ENCODE results near the gene RALBP1.
"Not testable (repeated sequence)": the region's sequence is repeated elsewhere in the genome, so short reads cannot be mapped to it uniquely, and the experiment has no call there.

RALBP1 gene

DNA sequence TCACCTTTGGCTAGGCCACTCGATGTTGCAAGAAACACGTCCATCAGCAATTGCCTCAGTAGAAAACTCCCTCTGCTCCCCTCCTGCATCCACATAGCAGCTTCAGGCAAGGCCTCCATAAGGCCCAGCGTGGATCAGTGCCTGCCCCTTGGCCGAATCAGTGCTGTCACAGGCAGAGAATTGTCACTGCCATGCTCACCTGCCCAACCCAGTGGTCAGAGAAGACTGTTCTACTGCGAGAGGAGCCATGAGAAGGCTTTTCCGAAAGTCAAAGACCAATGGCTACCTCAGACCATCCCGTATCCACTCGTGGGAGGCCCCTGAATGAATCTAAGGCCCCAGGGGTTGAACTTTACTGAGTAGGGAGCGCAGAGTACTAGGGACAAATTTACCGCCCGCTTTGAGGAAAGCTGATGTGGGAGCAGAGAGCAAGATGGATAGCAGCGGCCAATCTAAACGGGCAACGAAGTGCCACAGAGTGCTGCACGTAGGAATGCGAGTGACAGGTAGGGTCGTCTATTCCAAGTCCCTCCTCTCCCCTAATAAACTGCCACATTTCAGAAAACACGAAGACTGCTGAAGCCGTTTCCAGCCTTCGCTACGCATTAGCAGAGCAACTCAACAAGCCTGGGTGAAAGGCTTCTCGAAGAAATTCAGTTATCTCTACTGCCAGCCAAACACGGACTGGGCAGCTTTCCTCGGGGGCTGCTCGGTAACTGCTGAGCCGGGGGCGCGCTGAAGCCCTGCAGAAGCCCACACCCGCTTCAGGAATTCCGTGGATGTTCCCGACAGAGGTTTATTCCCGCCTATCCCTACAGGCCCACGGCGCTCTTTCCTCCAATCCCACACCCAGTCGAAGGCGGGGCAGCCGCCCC is 968 bp upstream of the RALBP1 start:
- H3K4me3 ChIP-seq (ENCODE audit: low read depth, low read length), result peak overlapping the region; percentile 88
- in situ Hi-C loops (cut with HindIII; ENCODE audit: low sequenced_read_pairs), result no loop called here
- no peak for DNase-seq (ENCODE audit: low read depth)
- TF ChIP-seq, protein P1, sequence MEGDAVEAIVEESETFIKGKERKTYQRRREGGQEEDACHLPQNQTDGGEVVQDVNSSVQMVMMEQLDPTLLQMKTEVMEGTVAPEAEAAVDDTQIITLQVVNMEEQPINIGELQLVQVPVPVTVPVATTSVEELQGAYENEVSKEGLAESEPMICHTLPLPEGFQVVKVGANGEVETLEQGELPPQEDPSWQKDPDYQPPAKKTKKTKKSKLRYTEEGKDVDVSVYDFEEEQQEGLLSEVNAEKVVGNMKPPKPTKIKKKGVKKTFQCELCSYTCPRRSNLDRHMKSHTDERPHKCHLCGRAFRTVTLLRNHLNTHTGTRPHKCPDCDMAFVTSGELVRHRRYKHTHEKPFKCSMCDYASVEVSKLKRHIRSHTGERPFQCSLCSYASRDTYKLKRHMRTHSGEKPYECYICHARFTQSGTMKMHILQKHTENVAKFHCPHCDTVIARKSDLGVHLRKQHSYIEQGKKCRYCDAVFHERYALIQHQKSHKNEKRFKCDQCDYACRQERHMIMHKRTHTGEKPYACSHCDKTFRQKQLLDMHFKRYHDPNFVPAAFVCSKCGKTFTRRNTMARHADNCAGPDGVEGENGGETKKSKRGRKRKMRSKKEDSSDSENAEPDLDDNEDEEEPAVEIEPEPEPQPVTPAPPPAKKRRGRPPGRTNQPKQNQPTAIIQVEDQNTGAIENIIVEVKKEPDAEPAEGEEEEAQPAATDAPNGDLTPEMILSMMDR (IDR thresholded peaks at IDR 0.05; ENCODE audit: low read depth, low read length, missing control alignments), result no peak

DNA sequence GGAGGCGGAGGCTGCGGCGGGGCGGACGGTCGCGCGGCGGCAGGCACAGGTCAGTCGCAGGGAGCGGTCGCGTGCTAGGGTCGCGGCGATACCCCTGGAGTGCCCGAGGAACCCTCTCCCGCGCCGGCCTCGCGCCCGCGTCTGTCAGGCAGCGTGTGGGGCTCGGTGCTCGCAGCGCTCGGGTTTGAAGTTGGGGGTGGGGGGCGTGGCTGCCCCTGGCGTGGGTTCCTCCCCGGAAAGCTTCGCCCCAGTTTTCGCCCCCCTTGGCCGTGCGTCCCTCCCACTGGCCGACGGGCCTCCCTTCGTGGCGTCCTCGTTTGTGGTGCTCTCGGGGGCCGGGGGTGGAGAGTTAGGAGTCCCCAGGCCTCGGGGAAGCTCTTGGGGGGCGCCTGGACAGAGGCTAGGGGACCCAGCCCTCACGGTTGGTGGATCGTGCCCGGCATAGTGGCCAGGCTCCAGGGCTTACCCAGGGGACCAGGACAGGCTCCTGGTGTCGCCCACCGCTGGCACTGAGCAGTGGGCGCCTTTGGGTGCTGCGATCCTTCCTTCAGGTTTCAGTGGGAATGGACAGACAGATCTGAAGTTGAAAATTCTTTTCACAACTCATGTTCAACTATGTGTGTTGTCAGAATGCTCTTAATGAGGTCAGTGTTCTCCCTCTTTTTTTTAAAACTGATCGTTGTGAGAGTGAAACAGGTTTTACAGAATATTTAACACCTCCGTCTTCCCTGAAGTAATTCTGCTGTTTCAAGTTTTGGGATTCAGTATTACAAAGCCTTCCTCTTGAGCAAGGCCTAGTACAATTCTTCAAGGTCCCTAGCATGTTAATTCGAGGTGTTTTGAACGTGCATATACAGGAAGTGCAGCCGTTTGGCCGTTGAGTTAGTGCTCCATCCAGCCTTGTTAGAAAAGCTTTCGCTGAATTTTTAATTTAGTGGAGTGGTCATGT is 604 bp downstream of the RALBP1 start:
- no peak for DNase-seq (ENCODE audit: low read depth)
- in situ Hi-C loops (cut with HindIII; ENCODE audit: low sequenced_read_pairs), result loop anchor here (5.0 kb wide), 1 partner anchor 84 kb away; no protein-coding TSS in a partner anchor
- H3K4me3 ChIP-seq (ENCODE audit: low read depth, low read length), result peak overlapping the region; percentile 88
- TF ChIP-seq, protein P1 (IDR thresholded peaks at IDR 0.05; ENCODE audit: low read depth, low read length, missing control alignments), result no peak

DNA sequence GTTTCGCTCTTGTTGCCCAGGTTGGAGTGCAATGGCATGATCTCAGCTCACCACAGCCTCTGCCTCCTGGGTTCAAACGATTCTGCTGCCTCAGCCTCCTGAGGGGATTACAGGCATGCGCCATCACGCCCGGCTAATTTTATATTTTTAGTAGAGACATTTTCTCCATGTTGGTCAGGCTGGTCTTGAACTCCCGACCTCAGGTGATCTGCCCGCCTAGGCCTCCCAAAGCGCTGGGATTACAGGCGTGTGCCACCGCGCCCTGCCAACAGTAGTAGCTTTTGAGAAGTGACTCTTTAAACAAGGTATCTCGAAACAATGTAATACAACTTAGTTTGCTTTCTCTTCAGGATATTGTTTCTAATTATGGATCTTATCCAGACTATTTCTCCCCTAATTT is 1.6 kb downstream of the RALBP1 start:
- not testable (repeated sequence) for DNase-seq (ENCODE audit: low read depth)
- in situ Hi-C loops (cut with HindIII; ENCODE audit: low sequenced_read_pairs), result loop anchor here (5.0 kb wide), 1 partner anchor 85 kb away; no protein-coding TSS in a partner anchor
- H3K4me3 ChIP-seq (ENCODE audit: low read depth, low read length), result peak overlapping the region; percentile 88

DNA sequence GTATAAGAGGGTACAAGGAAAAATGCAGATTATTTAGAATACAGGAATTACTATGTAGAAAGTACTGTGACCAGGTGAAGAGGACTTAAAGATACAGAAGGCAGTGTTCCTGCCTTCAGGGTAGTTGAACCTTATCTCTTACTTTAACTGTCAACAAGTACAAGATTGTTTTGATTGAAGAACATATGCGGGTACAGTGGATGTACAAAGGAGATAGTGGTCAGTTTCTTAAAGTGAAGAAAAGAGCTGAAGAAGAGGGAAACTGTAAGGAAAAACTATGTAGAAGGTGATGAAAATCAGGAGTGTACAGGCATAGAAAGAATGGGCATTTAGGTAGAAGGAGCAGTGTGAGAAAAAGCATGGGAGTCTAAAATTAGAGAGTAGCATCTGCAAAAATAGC is 2.2 kb downstream of the RALBP1 start:
- no peak for DNase-seq (ENCODE audit: low read depth)
- TF ChIP-seq, protein P1 (IDR thresholded peaks at IDR 0.05; ENCODE audit: low read depth, low read length, missing control alignments), result no peak
- H3K4me3 ChIP-seq (ENCODE audit: low read depth, low read length), result no peak overlapping the region
- in situ Hi-C loops (cut with HindIII; ENCODE audit: low sequenced_read_pairs), result loop anchor here (5.0 kb wide), 1 partner anchor 85 kb away; no protein-coding TSS in a partner anchor

DNA sequence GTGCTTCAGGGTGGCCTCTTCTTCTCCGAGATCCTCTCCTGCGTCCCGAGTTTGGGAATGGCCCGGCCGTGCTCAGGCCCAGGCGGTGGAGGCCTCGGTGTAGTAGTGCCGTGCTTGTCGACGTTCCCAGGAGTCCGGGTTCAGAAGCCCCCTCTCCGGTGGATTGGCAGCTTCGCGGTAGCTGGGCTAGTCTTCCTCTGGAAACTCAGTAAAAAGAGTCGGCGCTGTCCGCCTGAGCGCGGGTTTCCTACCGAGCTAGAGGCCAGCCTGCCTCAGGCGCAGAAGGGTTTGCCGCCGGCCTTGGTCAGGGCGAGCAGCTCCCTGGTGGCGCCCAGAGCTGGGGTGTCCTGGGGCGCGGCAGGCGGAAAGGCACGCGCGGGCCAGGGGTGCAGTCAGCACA is 3.2 kb downstream of the RALBP1 start:
- TF ChIP-seq, protein P1 (IDR thresholded peaks at IDR 0.05; ENCODE audit: low read depth, low read length, missing control alignments), result no peak

DNA sequence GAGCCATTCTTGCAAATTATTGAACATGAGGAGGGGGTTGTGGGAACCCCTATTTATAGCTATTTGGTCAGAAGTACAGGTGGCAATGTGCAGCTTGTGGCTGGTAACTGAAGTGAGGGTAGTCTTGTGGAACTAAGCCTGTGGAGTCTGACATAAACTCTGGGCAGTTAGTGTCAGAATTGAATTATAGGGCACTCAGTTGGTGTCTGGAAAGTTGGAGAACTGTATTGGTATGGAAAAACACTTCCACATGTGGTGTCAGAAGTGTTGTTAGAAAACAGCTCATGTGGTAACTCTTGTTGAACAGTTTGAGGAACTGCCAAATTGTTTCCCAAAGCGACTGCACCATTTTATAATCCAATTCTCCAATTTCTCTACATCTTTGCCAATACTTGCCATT is 7.5 kb downstream of the RALBP1 start:
- no peak overlapping the region for H3K4me3 ChIP-seq (ENCODE audit: low read depth, low read length)
- no peak for DNase-seq (ENCODE audit: low read depth)
- in situ Hi-C loops (cut with HindIII; ENCODE audit: low sequenced_read_pairs), result no loop called here
- TF ChIP-seq, protein P1 (IDR thresholded peaks at IDR 0.05; ENCODE audit: low read depth, low read length, missing control alignments), result no peak

More for the DNA sequence above, 3.2 kb downstream of the RALBP1 start:
- in situ Hi-C loops (cut with HindIII; ENCODE audit: low sequenced_read_pairs), result loop anchor here (5.0 kb wide), 1 partner anchor 86 kb away; no protein-coding TSS in a partner anchor
- DNase-seq (ENCODE audit: low read depth), result no peak
- no peak overlapping the region for H3K4me3 ChIP-seq (ENCODE audit: low read depth, low read length)

All from astrocyte of the cerebellum (primary cell).